OCI-LY1 (cell line): ENCODE measurements around the gene MUC6.

Source experiments
- H2AFZ ChIP-seq: fragments of 200-600 bp; sonication (generic), shearing (Covaris generic); 2 replicates; pipeline ENCODE4 v1.6.0; 2014; ENCODE audit warnings: antibody characterized with exemption, mild to moderate bottlenecking, low read length
- H3F3A ChIP-seq: fragments of 200-600 bp; sonication (generic), shearing (Covaris generic); 2 replicates; pipeline ENCODE4 v1.6.0; 2014; ENCODE audit warnings: mild to moderate bottlenecking, antibody characterized with exemption, low read length, moderate library complexity; ENCODE audit not compliant: insufficient read depth
- H3K27ac ChIP-seq: fragments of 200-600 bp; sonication (generic); 2 replicates; pipeline ENCODE4 v1.5.1; 2014; ENCODE audit warnings: low read length, mixed run types, mild to moderate bottlenecking, low read depth; ENCODE audit not compliant: poor library complexity, severe bottlenecking
- H3K27me3 ChIP-seq: fragments of 200-600 bp; sonication (generic); 2 replicates; pipeline ENCODE4 v1.6.0; 2014; ENCODE audit warnings: antibody characterized with exemption, mild to moderate bottlenecking, low read length, moderate library complexity; ENCODE audit not compliant: insufficient read depth
- H3K36me3 ChIP-seq: fragments of 200-600 bp; sonication (generic); 2 replicates; pipeline ENCODE4 v1.6.1; 2014; ENCODE audit warnings: mild to moderate bottlenecking, antibody characterized with exemption, low read length, moderate library complexity, mixed read lengths; ENCODE audit not compliant: insufficient read depth
- H3K4me1 ChIP-seq: fragments of 200-600 bp; sonication (generic); 2 replicates; pipeline ENCODE4 v1.5.1; 2014; ENCODE audit warnings: mild to moderate bottlenecking, low read length, moderate library complexity; ENCODE audit not compliant: insufficient read depth, severe bottlenecking
- H3K4me2 ChIP-seq: fragments of 200-600 bp; sonication (generic), shearing (Covaris generic); 2 replicates; pipeline ENCODE4 v1.6.1; 2014; ENCODE audit warnings: low read length
- H3K4me3 ChIP-seq: fragments of 200-600 bp; sonication (generic); 2 replicates; pipeline ENCODE4 v1.5.1; 2014; ENCODE audit warnings: low read length, low read depth, mild to moderate bottlenecking, mixed read lengths; ENCODE audit not compliant: poor library complexity, severe bottlenecking
- H3K79me2 ChIP-seq: fragments of 200-600 bp; shearing (Covaris generic); 2 replicates; pipeline ENCODE4 v1.6.1; 2016; ENCODE audit warnings: mixed run types, low read length, mixed read lengths; ENCODE audit not compliant: insufficient read depth
- H3K9ac ChIP-seq: fragments of 200-600 bp; sonication (generic), shearing (Covaris generic); 2 replicates; pipeline ENCODE4 v1.6.1; 2014; ENCODE audit warnings: mild to moderate bottlenecking, low read length, mixed read lengths
- H3K9me2 ChIP-seq: fragments of 200-600 bp; sonication (generic), shearing (Covaris generic); 2 replicates; pipeline ENCODE4 v1.6.1; 2014; ENCODE audit warnings: low read depth, mild to moderate bottlenecking, low read length, mixed read lengths
- H3K9me3 ChIP-seq: fragments of 200-600 bp; shearing (Covaris generic); 2 replicates; pipeline ENCODE4 v1.6.1; 2014; ENCODE audit warnings: low read length, mixed read lengths
- H4K20me1 ChIP-seq: fragments of 200-600 bp; sonication (generic), shearing (Covaris generic); 2 replicates; pipeline ENCODE4 v1.6.0; 2016; ENCODE audit warnings: mild to moderate bottlenecking, low read length; ENCODE audit not compliant: insufficient read depth
- CTCF ChIP-seq: fragments of 200-600 bp; sonication (generic), shearing (Covaris generic); IDR thresholded peaks from 2 replicates; pipeline ENCODE4 v1.5.1; 2017; ENCODE audit warnings: mild to moderate bottlenecking, antibody characterized with exemption, low read length, moderate library complexity, mixed read lengths
- EZH2 ChIP-seq: fragments of 200-600 bp; sonication (generic), shearing (Covaris generic); IDR thresholded peaks from 2 replicates; pipeline ENCODE4 v1.8.0; 2017; ENCODE audit warnings: borderline replicate concordance, mixed run types, mild to moderate bottlenecking, antibody characterized with exemption, low read length, moderate library complexity, mixed read lengths

The MUC6 gene

GRCh38 chr11:1072821-1073231, 36.3 kb upstream of the MUC6 start:
- Histone ChIP-seq H3K27me3 (peaks cover 18% of the 10 kb centered on the region; the same call in 1 of the 2 replicates), H3K9me2 (no peaks in the 10 kb centered on the region), H3K4me3 (no peak overlapping the region), H3K4me2 (no peak overlapping the region), H4K20me1 (no peaks in the 10 kb centered on the region), H3K4me1 (no peaks in the 10 kb centered on the region), H3F3A (no peaks in the 10 kb centered on the region), H3K79me2 (no peaks in the 10 kb centered on the region), H2AFZ (no peak overlapping the region), H3K9me3 (no peaks in the 10 kb centered on the region), H3K36me3 (no peaks in the 10 kb centered on the region), H3K27ac (no peak overlapping the region), H3K9ac (no peak overlapping the region)
- TF ChIP-seq EZH2 (no peak), CTCF (no peak)

GRCh38 chr11:1072116-1072820, 35.8 kb upstream of the MUC6 start:
- H3K9me2 ChIP-seq: no peaks in the 10 kb centered on the region
- H3K36me3 ChIP-seq: no peaks in the 10 kb centered on the region
- no peaks in the 10 kb centered on the region for H3F3A ChIP-seq
- H3K4me1 ChIP-seq: no peaks in the 10 kb centered on the region
- no peaks in the 10 kb centered on the region for H4K20me1 ChIP-seq
- no peak overlapping the region for H2AFZ ChIP-seq
- TF ChIP-seq EZH2: no peak
- TF ChIP-seq CTCF: no peak
- no peak overlapping the region for H3K4me2 ChIP-seq
- H3K4me3 ChIP-seq: no peak overlapping the region
- H3K79me2 ChIP-seq: no peaks in the 10 kb centered on the region
- H3K27ac ChIP-seq: no peak overlapping the region
- H3K9ac ChIP-seq: no peak overlapping the region
- no peaks in the 10 kb centered on the region for H3K9me3 ChIP-seq
- peaks cover 18% of the 10 kb centered on the region; the same call in 1 of the 2 replicates for H3K27me3 ChIP-seq

- H2AFZ ChIP-seq: no peak overlapping the region
- H3K9me2 ChIP-seq: no peaks in the 10 kb centered on the region
- H3K9ac ChIP-seq: no peak overlapping the region
- H3K4me1 ChIP-seq: no peaks in the 10 kb centered on the region
- H3K27me3 ChIP-seq: peaks cover 18% of the 10 kb centered on the region; the same call in 1 of the 2 replicates
- H3K36me3 ChIP-seq: no peaks in the 10 kb centered on the region
- H3K27ac ChIP-seq: no peak overlapping the region
- H3K79me2 ChIP-seq: no peaks in the 10 kb centered on the region
- no peaks in the 10 kb centered on the region for H4K20me1 ChIP-seq
- no peak overlapping the region for H3K4me2 ChIP-seq
- no peak overlapping the region for H3K4me3 ChIP-seq
- TF ChIP-seq CTCF: no peak
- no peak for TF ChIP-seq EZH2
- no peaks in the 10 kb centered on the region for H3K9me3 ChIP-seq
- H3F3A ChIP-seq: no peaks in the 10 kb centered on the region
Observed at GRCh38 chr11:1071571-1072115, 35.1 kb upstream of the MUC6 start.
